ENCODE results near the gene KLHL41. TPM values are rescaled to one million over a fixed set of nuclear protein-coding genes. Genes with fewer than 3 reads are reported as not detected.

Gene KLHL41
- total and polyA plus RNA-seq, 10 of the 15 experiments (the other 5 are each of a cell fraction or from before 2014, with no cell fraction given) = 0.03 to 0.38 (median 0.10) TPM; not detected in 3

GRCh38 chr2:169478745-169479256, 30.7 kb upstream of the KLHL41 start:
- Histone ChIP-seq H3K9me3 (replicated peaks; ENCODE audit: control insufficient read depth, insufficient read depth, low read length) (no peaks in the 10 kb centered on the region; the same call in 2 of the 3 replicates), H3K27ac (ENCODE audit: control insufficient read depth, insufficient read depth) (no peak overlapping the region), H3K27me3 (replicated peaks in 1 of 2; ENCODE audit: control insufficient read depth in 2 of 2, insufficient read depth in 2 of 2, low read length in 1 of 2) (no peaks in the 10 kb centered on the region), H3K4me3 (peak overlapping the region; percentile 78), H3K79me2 (ENCODE audit: control insufficient read depth, insufficient read depth, low read length) (no peaks in the 10 kb centered on the region), H3K36me3 (ENCODE audit: control insufficient read depth in 2 of 2, insufficient read depth in 2 of 2, low read length in 1 of 2) (no peaks in the 10 kb centered on the region), H3K4me2 (ENCODE audit: control insufficient read depth, insufficient read depth) (peak overlapping the region; percentile 97), H3K4me1 (ENCODE audit: control insufficient read depth, insufficient read depth, low read length) (no peaks in the 10 kb centered on the region), H2AFZ (ENCODE audit: control insufficient read depth, low read depth, low read length) (peak overlapping the region; percentile 98), H3K9ac (ENCODE audit: control insufficient read depth, insufficient read depth, low read length) (no peak overlapping the region), H4K20me1 (ENCODE audit: control insufficient read depth, insufficient read depth) (no peaks in the 10 kb centered on the region)
- intact Hi-C loops (cut with micrococcal nuclease; ENCODE audit: unreplicated experiment) (no loop called here), in situ Hi-C loops (cut with MboI) (no loop called here)
- no TSS peak for BruUV-seq (replicated peaks)
- 58% methylated on average over 14 of the region's 14 CpGs for WGBS (ENCODE audit: insufficient coverage, insufficient replicate concordance, low lambda C conversion rate, missing lambda C conversion rate)
- ChIA-PET SMC1A (ENCODE audit: uncharacterized antibody, unreplicated experiment) (no interaction called here), POLR2A (interaction anchor here (0.6 kb wide), 2 partner anchors 118 to 1054 kb away, joined by 3 to 5 read pairs; no protein-coding TSS in a partner anchor), RAD21 (ENCODE audit: unreplicated experiment) (interaction anchor here (1.0 to 1.2 kb wide), 2 partner anchors 44 to 94 kb away, joined by 3 to 4 read pairs; partner anchors contain the start of gene FASTKD1), CTCF (interaction anchor here (1.0 to 1.3 kb wide), 4 partner anchors 10 to 26 kb away, joined by 3 to 4 read pairs (median 3); no protein-coding TSS in a partner anchor)
- FAIRE-seq (no peak), ATAC-seq (no peak), DNase-seq (ENCODE audit: low read depth, low spot score) (no peak)
- no peak for TF ChIP-seq SMAD1 (IDR thresholded peaks at IDR 0.05; ENCODE audit: low read depth, partially characterized antibody)
- TF ChIP-seq RELA (IDR thresholded peaks at IDR 0.05; ENCODE audit: borderline replicate concordance, partially characterized antibody) = no peak
- no peak for TF ChIP-seq KDM1A (IDR thresholded peaks at IDR 0.05; ENCODE audit: borderline replicate concordance)
- no peak for TF ChIP-seq CBFB (IDR thresholded peaks at IDR 0.05; ENCODE audit: low read depth)
- TF ChIP-seq IRF4 (IDR thresholded peaks at IDR 0.05; ENCODE audit: low read depth, low read length) = no peak
- no peak for TF ChIP-seq SMC3 (IDR thresholded peaks at IDR 0.05; ENCODE audit: borderline replicate concordance, low read length)
- TF ChIP-seq ZBTB4 (CRISPR knock-in tag; IDR thresholded peaks at IDR 0.05) = no peak
- TF ChIP-seq TCF12 (IDR thresholded peaks at IDR 0.05; ENCODE audit: low read depth, low read length) = no peak
- TF ChIP-seq YY1 (IDR thresholded peaks at IDR 0.05; ENCODE audit: low read depth, low read length) = no peak
- TF ChIP-seq SIX5 (IDR thresholded peaks at IDR 0.05; ENCODE audit: low read depth, low read length, severe bottlenecking) = no peak
- TF ChIP-seq TARDBP (IDR thresholded peaks at IDR 0.05; ENCODE audit: borderline replicate concordance) = no peak
- TF ChIP-seq NRF1 (conservative IDR thresholded peaks at IDR 0.05; ENCODE audit: low read depth, low read length) = no peak
- TF ChIP-seq HDAC6 (IDR thresholded peaks at IDR 0.05; ENCODE audit: unreplicated experiment) = no peak
- TF ChIP-seq IKZF2 (IDR thresholded peaks at IDR 0.05) = no peak
- no peak for TF ChIP-seq E4F1 (IDR thresholded peaks at IDR 0.05; ENCODE audit: borderline replicate concordance, partially characterized antibody)
- TF ChIP-seq PML (IDR thresholded peaks at IDR 0.05; ENCODE audit: low read length) = no peak
- TF ChIP-seq EGR1 (IDR thresholded peaks at IDR 0.05; ENCODE audit: borderline replicate concordance in 1 of 2, low read depth in 2 of 2, low read length in 2 of 2) = no peak
- TF ChIP-seq JUNB (IDR thresholded peaks at IDR 0.05) = no peak
- no peak for TF ChIP-seq RELB (IDR thresholded peaks at IDR 0.05; ENCODE audit: low read depth)

All from GM12878 (cell line).